ENCODE measurements around the gene TIMM13. TPM values are rescaled to one million over a fixed set of nuclear protein-coding genes. Genes with fewer than 3 reads are reported as not detected.

TIMM13 gene
- total and polyA plus RNA-seq, 9 of the 15 experiments (the other 6 are each of a cell fraction or from before 2014, with no cell fraction given), result 17.6 to 215 (median 71.8) TPM

GRCh38 chr19:2455851-2456570, 28.6 kb upstream of the TIMM13 start (continued):
- TF ChIP-seq PRDM10 (IDR thresholded peaks at IDR 0.05; ENCODE audit: partially characterized antibody) (peak; percentile 70), CHD4 (IDR thresholded peaks at IDR 0.05; ENCODE audit: insufficient read depth, insufficient replicate concordance, low read depth, low read length, poor library complexity, severe bottlenecking) (no peak), RB1 (IDR thresholded peaks at IDR 0.05; ENCODE audit: low read depth) (no peak), FOXM1 (IDR thresholded peaks at IDR 0.05; ENCODE audit: low read depth) (no peak), FOXM1 (CRISPR knock-in tag; IDR thresholded peaks at IDR 0.05; ENCODE audit: low read depth) (no peak), ZNF174 (CRISPR knock-in tag; IDR thresholded peaks at IDR 0.05) (no peak), SAP30 (IDR thresholded peaks at IDR 0.05; ENCODE audit: borderline replicate concordance, insufficient read depth, low read depth, low read length, poor library complexity, severe bottlenecking) (peak; percentile 41), CTCFL (IDR thresholded peaks at IDR 0.05; ENCODE audit: borderline replicate concordance, insufficient read depth, low read depth, low read length, poor library complexity, severe bottlenecking) (no peak), CLOCK (CRISPR knock-in tag; IDR thresholded peaks at IDR 0.05; ENCODE audit: borderline replicate concordance) (no peak), GTF2E2 (tag; IDR thresholded peaks at IDR 0.05) (no peak), ZNF431 (CRISPR knock-in tag; IDR thresholded peaks at IDR 0.05) (no peak), ZNF609 (CRISPR knock-in tag; IDR thresholded peaks at IDR 0.05; ENCODE audit: borderline replicate concordance) (no peak)

Data from K562 (cell line).